ENCODE data around the gene OR10P1. TPM values are rescaled to one million over a fixed set of nuclear protein-coding genes. Genes with fewer than 3 reads are reported as not detected.
"Not testable (repeated sequence)": the region's sequence is repeated elsewhere in the genome, so short reads cannot be mapped to it uniquely, and the experiment has no call there.

OR10P1 gene
- total RNA-seq = not detected

GRCh38 chr12:55636853-55637252 is at the start of gene OR10P1:
TSS of gene OR10P1 (plus strand) at chr12:55636892. CDS start at chr12:55636892, 0 bp downstream.
- POLR2A ChIA-PET = no interaction called here
- CTCF ChIA-PET = no interaction called here

- POLR2A ChIA-PET = not testable (repeated sequence)
Observed at GRCh38 chr12:55590152-55590551, 46.5 kb upstream of the OR10P1 start.

GRCh38 chr12:55607821-55608594 is 28.7 kb upstream of the OR10P1 start:
- CTCF ChIA-PET = interaction anchor here (1.2 kb wide), 1 partner anchor 49 kb away, joined by 3 read pairs; no protein-coding TSS in a partner anchor

More at GRCh38 chr12:55590152-55590551, 46.5 kb upstream of the OR10P1 start:
- CTCF ChIA-PET = not testable (repeated sequence)

GRCh38 chr12:55610598-55610997 is 26.1 kb upstream of the OR10P1 start:
- POLR2A ChIA-PET = interaction anchor here (0.6 kb wide), 1 partner anchor 29 kb away, joined by 3 read pairs; no protein-coding TSS in a partner anchor
- CTCF ChIA-PET = no interaction called here

More at GRCh38 chr12:55607821-55608594, 28.7 kb upstream of the OR10P1 start:
- POLR2A ChIA-PET = no interaction called here

- POLR2A ChIA-PET = no interaction called here
Observed at GRCh38 chr12:55612646-55613045, 24.0 kb upstream of the OR10P1 start.

GRCh38 chr12:55614764-55615163 is 21.9 kb upstream of the OR10P1 start:
- CTCF ChIA-PET = interaction anchor here (0.6 kb wide), 1 partner anchor 24 kb away, joined by 5 read pairs; no protein-coding TSS in a partner anchor
- POLR2A ChIA-PET = no interaction called here

More at GRCh38 chr12:55612646-55613045, 24.0 kb upstream of the OR10P1 start:
- CTCF ChIA-PET = no interaction called here

- CTCF ChIA-PET = interaction anchor here (0.9 to 2.2 kb wide), 5 partner anchors 13 to 430 kb away, joined by 3 to 11 read pairs (median 4); no protein-coding TSS in a partner anchor
- POLR2A ChIA-PET = no interaction called here
Observed at GRCh38 chr12:55619354-55620138, 17.1 kb upstream of the OR10P1 start.

- POLR2A ChIA-PET = no interaction called here
- CTCF ChIA-PET = no interaction called here
Observed at GRCh38 chr12:55624056-55624455, 12.6 kb upstream of the OR10P1 start.

- ChIA-PET CTCF (interaction anchor here (0.7 kb wide), 1 partner anchor 30 kb away, joined by 4 read pairs; no protein-coding TSS in a partner anchor), POLR2A (no interaction called here)
Observed at GRCh38 chr12:55626154-55626553, 10.5 kb upstream of the OR10P1 start.

GRCh38 chr12:55629058-55629841 is 7.4 kb upstream of the OR10P1 start:
- POLR2A ChIA-PET = no interaction called here
- CTCF ChIA-PET = interaction anchor here (0.7 kb wide), 1 partner anchor 16 kb away, joined by 3 read pairs; no protein-coding TSS in a partner anchor

- CTCF ChIA-PET = interaction anchor here (3.2 kb wide), 1 partner anchor 15 kb away, joined by 9 read pairs; no protein-coding TSS in a partner anchor
- POLR2A ChIA-PET = no interaction called here
Observed at GRCh38 chr12:55631056-55631455, 5.6 kb upstream of the OR10P1 start.

- POLR2A ChIA-PET = no interaction called here
- CTCF ChIA-PET = interaction anchor here (1.5 to 3.2 kb wide), 2 partner anchors 14 to 25 kb away, joined by 3 to 9 read pairs; no protein-coding TSS in a partner anchor
Observed at GRCh38 chr12:55631733-55632132, 5.0 kb upstream of the OR10P1 start.

- ChIA-PET POLR2A (no interaction called here), CTCF (interaction anchor here (1.3 to 3.2 kb wide), 3 partner anchors 13 to 23 kb away, joined by 3 to 9 read pairs (median 3); no protein-coding TSS in a partner anchor)
Observed at GRCh38 chr12:55633151-55633550, 3.5 kb upstream of the OR10P1 start.

- POLR2A ChIA-PET = no interaction called here
- CTCF ChIA-PET = interaction anchor here (1.0 to 1.3 kb wide), 2 partner anchors 10 to 20 kb away, joined by 4 to 6 read pairs; no protein-coding TSS in a partner anchor
Observed at GRCh38 chr12:55636116-55636655, 506 bp upstream of the OR10P1 start.

- ChIA-PET POLR2A (no interaction called here), CTCF (no interaction called here)
Observed at GRCh38 chr12:55637467-55637866, 775 bp downstream of the OR10P1 start.

- ChIA-PET POLR2A (no interaction called here), CTCF (no interaction called here)
Observed at GRCh38 chr12:55641595-55641994, 4.9 kb downstream of the OR10P1 start.

- CTCF ChIA-PET = no interaction called here
Observed at GRCh38 chr12:55642267-55642666, 5.6 kb downstream of the OR10P1 start.

GRCh38 chr12:55642669-55643068 is 6.0 kb downstream of the OR10P1 start:
- POLR2A ChIA-PET = no interaction called here
- CTCF ChIA-PET = no interaction called here

More at GRCh38 chr12:55642267-55642666, 5.6 kb downstream of the OR10P1 start:
- POLR2A ChIA-PET = no interaction called here

GRCh38 chr12:55644591-55644990 is 7.9 kb downstream of the OR10P1 start:
- ChIA-PET POLR2A (interaction anchor here (1.2 kb wide), 1 partner anchor 12 kb away, joined by 5 read pairs; no protein-coding TSS in a partner anchor), CTCF (interaction anchor here (1.0 to 3.7 kb wide), 4 partner anchors 11 to 22 kb away, joined by 3 to 27 read pairs (median 4); no protein-coding TSS in a partner anchor)

All from activated CD8-positive, alpha-beta memory T cell treated with anti-CD3 and anti-CD28 coated beads for 36 hours (primary cell).